Measurements from ENCODE around the gene LCN10. TPM values are rescaled to one million over a fixed set of nuclear protein-coding genes. Genes with fewer than 3 reads are reported as not detected.

Gene LCN10
- total RNA-seq, 1 donor from 2014 or later: not detected

GRCh38 chr9:136697821-136698526, 44.8 kb downstream of the LCN10 start:
- DNase-seq (ENCODE audit: low read depth): no peak
- no peak for TF ChIP-seq CTCF (conservative IDR thresholded peaks at IDR 0.05; ENCODE audit: low read depth, low read length)
- peak overlapping the region; percentile 21 for H3K4me3 ChIP-seq (ENCODE audit: low read depth, low read length)

GRCh38 chr9:136697146-136697820, 45.5 kb downstream of the LCN10 start:
- peak overlapping the region; percentile 21 for H3K4me3 ChIP-seq (ENCODE audit: low read depth, low read length)
- no peak for DNase-seq (ENCODE audit: low read depth)
- no peak for TF ChIP-seq CTCF (conservative IDR thresholded peaks at IDR 0.05; ENCODE audit: low read depth, low read length)

GRCh38 chr9:136696502-136696901, 46.2 kb downstream of the LCN10 start:
- TF ChIP-seq CTCF (conservative IDR thresholded peaks at IDR 0.05; ENCODE audit: low read depth, low read length): no peak
- DNase-seq (ENCODE audit: low read depth): no peak
- H3K4me3 ChIP-seq (ENCODE audit: low read depth, low read length): no peak overlapping the region

GRCh38 chr9:136695955-136696354, 46.8 kb downstream of the LCN10 start:
- TF ChIP-seq CTCF (conservative IDR thresholded peaks at IDR 0.05; ENCODE audit: low read depth, low read length): no peak
- no peak overlapping the region for H3K4me3 ChIP-seq (ENCODE audit: low read depth, low read length)
- no peak for DNase-seq (ENCODE audit: low read depth)

GRCh38 chr9:136695435-136695895, 47.3 kb downstream of the LCN10 start:
- no peak for DNase-seq (ENCODE audit: low read depth)
- no peak for TF ChIP-seq CTCF (conservative IDR thresholded peaks at IDR 0.05; ENCODE audit: low read depth, low read length)
- H3K4me3 ChIP-seq (ENCODE audit: low read depth, low read length): no peak overlapping the region

- H3K4me3 ChIP-seq (ENCODE audit: low read depth, low read length): no peak overlapping the region
- TF ChIP-seq CTCF (conservative IDR thresholded peaks at IDR 0.05; ENCODE audit: low read depth, low read length): no peak
- no peak for DNase-seq (ENCODE audit: low read depth)
Measured at GRCh38 chr9:136694872-136695247, 47.9 kb downstream of the LCN10 start.

Measured in epithelial cell of proximal tubule (primary cell).